DND-41 (cell line): ENCODE measurements around the gene MMD.
"Not testable (repeated sequence)": the region's sequence is repeated elsewhere in the genome, so short reads cannot be mapped to it uniquely, and the experiment has no call there.

Experiments used
- ATAC-seq: fragments of 200-7000 bp; cut with Tn5 transposase; 3 replicates; pipeline ENCODE4 v1.9.1; 2021; ENCODE audit warnings: low read depth; ENCODE audit not compliant: insufficient read depth
- DNase-seq: peaks from one replicate; pipeline ENCODE4 v3.0.0-alpha.2; 2020
- H2AFZ ChIP-seq: 2 replicates; pipeline ENCODE4 v1.6.0; 2012; ENCODE audit warnings: low read depth, low read length
- H3K27ac ChIP-seq: 2 replicates; pipeline ENCODE4 v1.5.1; 2012; ENCODE audit warnings: low read length, inconsistent platforms
- H3K27me3 ChIP-seq: fragments of 200-600 bp; sonication (generic); 2 replicates; pipeline ENCODE4 v1.6.0; 2012; ENCODE audit warnings: low read length, mild to moderate bottlenecking, inconsistent platforms; ENCODE audit not compliant: insufficient read depth, poor library complexity
- H3K36me3 ChIP-seq: 2 replicates; pipeline ENCODE4 v1.5.1; 2012; ENCODE audit warnings: low read length, inconsistent platforms; ENCODE audit not compliant: insufficient read depth
- H3K4me1 ChIP-seq: 2 replicates; pipeline ENCODE4 v1.5.1; 2012; ENCODE audit warnings: mild to moderate bottlenecking, low read length; ENCODE audit not compliant: insufficient read depth
- H3K4me2 ChIP-seq: 2 replicates; pipeline ENCODE4 v1.6.0; 2012; ENCODE audit warnings: mild to moderate bottlenecking, moderate library complexity, low read length, inconsistent platforms; ENCODE audit not compliant: insufficient read depth
- H3K4me3 ChIP-seq, 2 experiments: fragments of 200-600 bp in 1 of 2; shearing (Covaris generic) in 1 of 2; 2 replicates each; pipeline ENCODE4 v1.5.1; 2012 to 2016; ENCODE audit warnings: inconsistent platforms in 2 of 2, low read length in 2 of 2, mild to moderate bottlenecking in 2 of 2, low read depth in 1 of 2, moderate library complexity in 1 of 2
- H3K79me2 ChIP-seq: 2 replicates; pipeline ENCODE4 v1.6.0; 2012; ENCODE audit warnings: low read length, inconsistent platforms; ENCODE audit not compliant: insufficient read depth
- H3K9ac ChIP-seq: 2 replicates; pipeline ENCODE4 v1.6.0; 2012; ENCODE audit warnings: low read depth, mild to moderate bottlenecking, inconsistent platforms, low read length, moderate library complexity
- H3K9me3 ChIP-seq: 2 replicates; pipeline ENCODE4 v1.5.1; 2012; ENCODE audit warnings: low read length, moderate library complexity, mild to moderate bottlenecking, inconsistent platforms; ENCODE audit not compliant: insufficient read depth, severe bottlenecking
- H4K20me1 ChIP-seq: 2 replicates; pipeline ENCODE4 v1.6.0; 2012; ENCODE audit warnings: low read length; ENCODE audit not compliant: insufficient read depth
- EZH2 ChIP-seq: IDR thresholded peaks from 3 replicates; pipeline ENCODE4 v1.6.1; 2012; ENCODE audit warnings: borderline replicate concordance, low read depth, mild to moderate bottlenecking, moderate library complexity, low read length, inconsistent platforms; ENCODE audit not compliant: severe bottlenecking
- TF ChIP-seq, protein P1 (sequence below): IDR thresholded peaks from 2 replicates; pipeline ENCODE4 v1.5.1; 2012; ENCODE audit warnings: borderline replicate concordance, low read length, moderate library complexity, mild to moderate bottlenecking; ENCODE audit not compliant: poor library complexity, severe bottlenecking; ENCODE audit errors: extremely low read depth

MMD gene

DNA sequence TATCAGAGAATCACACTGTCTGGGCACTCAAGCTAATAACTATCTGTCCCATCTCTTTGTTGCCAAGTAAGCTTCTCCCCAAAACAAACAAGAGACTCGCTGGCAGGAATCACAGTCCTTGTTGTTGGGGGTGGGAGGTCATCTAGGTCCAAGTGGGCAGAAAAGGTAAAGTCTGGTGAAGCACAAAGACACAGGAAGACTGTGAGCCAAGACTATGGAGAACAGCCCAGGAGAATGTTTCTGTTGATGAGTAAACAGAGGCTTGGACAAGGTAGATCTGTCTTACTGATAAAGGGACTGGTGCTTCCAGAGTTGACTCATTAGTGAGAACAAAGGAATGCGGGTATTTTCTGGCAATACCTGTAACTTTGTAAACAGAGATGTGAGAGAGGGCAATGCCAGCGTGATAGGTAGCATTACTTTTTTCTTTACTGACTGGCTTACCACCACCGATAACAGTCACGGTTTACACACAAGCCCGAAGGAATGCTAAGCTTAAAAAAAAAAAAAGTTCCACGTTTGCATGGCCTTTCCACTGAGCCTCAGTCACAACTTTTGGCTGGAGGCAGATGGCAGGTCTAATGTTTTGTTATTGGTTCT, 11.5 kb upstream of the MMD start:
- Histone ChIP-seq H3K4me3 (no peak overlapping the region), H3K4me1 (no peaks in the 10 kb centered on the region), H3K27me3 (no peaks in the 10 kb centered on the region), H3K4me2 (no peak overlapping the region), H4K20me1 (no peaks in the 10 kb centered on the region), H3K9ac (no peak overlapping the region), H3K27ac (no peak overlapping the region), H2AFZ (no peak overlapping the region), H3K79me2 (no peaks in the 10 kb centered on the region), H3K36me3 (no peaks in the 10 kb centered on the region), H3K9me3 (no peaks in the 10 kb centered on the region)
- TF ChIP-seq EZH2 = no peak
- TF ChIP-seq, protein P1, sequence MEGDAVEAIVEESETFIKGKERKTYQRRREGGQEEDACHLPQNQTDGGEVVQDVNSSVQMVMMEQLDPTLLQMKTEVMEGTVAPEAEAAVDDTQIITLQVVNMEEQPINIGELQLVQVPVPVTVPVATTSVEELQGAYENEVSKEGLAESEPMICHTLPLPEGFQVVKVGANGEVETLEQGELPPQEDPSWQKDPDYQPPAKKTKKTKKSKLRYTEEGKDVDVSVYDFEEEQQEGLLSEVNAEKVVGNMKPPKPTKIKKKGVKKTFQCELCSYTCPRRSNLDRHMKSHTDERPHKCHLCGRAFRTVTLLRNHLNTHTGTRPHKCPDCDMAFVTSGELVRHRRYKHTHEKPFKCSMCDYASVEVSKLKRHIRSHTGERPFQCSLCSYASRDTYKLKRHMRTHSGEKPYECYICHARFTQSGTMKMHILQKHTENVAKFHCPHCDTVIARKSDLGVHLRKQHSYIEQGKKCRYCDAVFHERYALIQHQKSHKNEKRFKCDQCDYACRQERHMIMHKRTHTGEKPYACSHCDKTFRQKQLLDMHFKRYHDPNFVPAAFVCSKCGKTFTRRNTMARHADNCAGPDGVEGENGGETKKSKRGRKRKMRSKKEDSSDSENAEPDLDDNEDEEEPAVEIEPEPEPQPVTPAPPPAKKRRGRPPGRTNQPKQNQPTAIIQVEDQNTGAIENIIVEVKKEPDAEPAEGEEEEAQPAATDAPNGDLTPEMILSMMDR = no peak
- no peak for DNase-seq
- ATAC-seq = no peak

DNA sequence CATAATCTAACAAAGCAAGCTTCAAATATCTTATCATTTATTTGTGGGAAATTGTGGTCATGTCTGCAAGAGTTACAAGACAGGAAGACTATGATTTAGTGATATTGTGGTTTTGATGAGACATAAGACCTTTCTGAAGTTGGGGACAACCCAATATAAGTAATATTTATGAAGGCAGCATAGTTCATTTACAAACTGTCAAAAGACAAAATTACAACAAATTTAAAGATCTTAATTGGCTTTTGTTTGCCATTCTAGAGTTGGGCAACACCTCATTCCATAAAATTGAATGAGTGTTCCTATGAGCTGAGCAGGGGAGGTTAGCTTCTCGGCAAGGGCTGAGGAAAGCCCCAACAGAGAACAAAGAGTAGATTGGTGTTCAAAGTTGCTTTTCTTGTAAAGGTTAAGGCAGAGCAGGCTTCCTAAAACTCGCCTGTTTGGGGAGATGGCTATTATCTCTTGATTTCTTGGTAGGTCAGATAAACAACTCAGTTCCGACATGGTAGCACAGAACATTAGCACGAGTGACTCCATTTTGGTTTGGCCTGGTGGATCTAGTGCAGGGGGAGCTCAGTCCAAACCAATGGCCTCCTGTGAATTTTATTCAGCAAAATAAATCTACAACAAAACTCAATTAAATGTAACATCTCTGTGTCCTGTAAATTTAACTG, 10.9 kb upstream of the MMD start:
- no peak for TF ChIP-seq EZH2
- TF ChIP-seq, protein P1 = no peak
- no peak overlapping the region for H3K27ac ChIP-seq
- H3K79me2 ChIP-seq = no peaks in the 10 kb centered on the region
- H2AFZ ChIP-seq = no peak overlapping the region
- no peak overlapping the region for H3K9ac ChIP-seq
- H3K9me3 ChIP-seq = no peaks in the 10 kb centered on the region
- no peaks in the 10 kb centered on the region for H3K27me3 ChIP-seq
- H3K4me2 ChIP-seq = no peak overlapping the region
- no peak overlapping the region for H3K4me3 ChIP-seq
- DNase-seq (no peak), ATAC-seq (no peak)
- H4K20me1 ChIP-seq = no peaks in the 10 kb centered on the region
- no peaks in the 10 kb centered on the region for H3K4me1 ChIP-seq
- no peaks in the 10 kb centered on the region for H3K36me3 ChIP-seq

DNA sequence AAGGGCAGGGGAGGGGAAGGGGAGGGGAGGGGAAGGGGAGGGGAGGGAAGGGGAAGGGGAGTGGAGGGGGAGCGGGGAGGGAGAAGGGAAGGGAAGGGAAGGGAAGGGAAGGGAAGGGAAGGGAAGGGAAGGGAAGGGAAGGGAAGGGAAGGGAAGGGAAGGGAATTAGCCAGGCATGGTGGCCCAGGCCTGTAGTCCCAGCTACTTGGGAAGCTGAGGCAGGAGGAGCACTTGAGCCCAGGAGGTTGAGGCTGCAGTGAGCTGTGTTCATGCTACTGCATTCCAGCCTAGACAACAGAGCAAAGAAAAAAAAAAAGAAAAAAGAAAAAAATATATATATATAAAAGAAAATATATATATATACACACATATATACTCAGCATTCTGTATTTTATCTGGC, 10.3 kb upstream of the MMD start:
- H3K27me3 ChIP-seq = not testable (repeated sequence)

DNA sequence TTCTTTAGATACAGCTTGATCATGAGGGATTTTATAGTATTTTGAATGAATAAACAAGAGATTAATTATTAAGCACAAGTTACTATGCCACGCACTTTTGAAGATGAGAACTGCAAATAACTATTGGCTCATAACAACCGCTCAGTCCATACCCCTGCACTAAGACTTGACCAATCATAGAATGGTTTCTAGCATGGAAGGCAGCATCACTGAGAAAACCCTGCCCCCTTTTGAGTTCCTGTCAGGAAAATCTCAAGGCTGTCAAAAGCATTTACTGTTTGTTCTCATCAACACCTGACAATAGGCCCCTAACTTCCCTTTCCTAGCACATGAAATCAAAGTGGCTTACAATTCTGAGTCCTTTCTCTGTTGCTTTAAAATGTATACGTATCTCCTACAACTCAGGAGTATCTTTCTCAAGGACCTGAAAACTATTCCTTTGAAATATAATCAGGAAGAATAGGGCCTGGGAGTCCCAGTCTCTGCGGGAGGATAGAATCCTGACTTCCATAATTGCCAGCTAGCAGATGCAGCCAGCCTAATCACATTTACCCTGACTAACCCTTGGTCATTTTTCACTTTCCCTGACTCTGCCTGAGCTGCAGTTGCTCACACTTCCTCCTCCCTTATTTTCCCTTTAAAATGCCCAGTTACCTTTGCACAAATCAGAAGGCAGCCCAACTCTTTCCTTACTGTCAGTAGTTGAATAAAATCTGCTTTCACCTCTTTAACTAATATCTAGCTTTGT, 9.1 kb upstream of the MMD start:
- Histone ChIP-seq H3K9me3 (no peaks in the 10 kb centered on the region), H3K4me3 (no peak overlapping the region), H3K79me2 (no peaks in the 10 kb centered on the region), H2AFZ (no peak overlapping the region), H4K20me1 (no peaks in the 10 kb centered on the region), H3K27me3 (no peaks in the 10 kb centered on the region), H3K4me1 (no peaks in the 10 kb centered on the region), H3K9ac (no peak overlapping the region), H3K27ac (no peak overlapping the region), H3K36me3 (no peaks in the 10 kb centered on the region), H3K4me2 (no peak overlapping the region)
- DNase-seq (no peak), ATAC-seq (no peak)
- TF ChIP-seq EZH2 = no peak
- TF ChIP-seq, protein P1 = no peak

More for the DNA sequence above, 10.3 kb upstream of the MMD start:
- H3K79me2 ChIP-seq, H3K9ac ChIP-seq, H3K36me3 ChIP-seq, DNase-seq, H3K4me3 ChIP-seq, H3K9me3 ChIP-seq, H3K27ac ChIP-seq, H4K20me1 ChIP-seq, H2AFZ ChIP-seq, H3K4me2 ChIP-seq, ATAC-seq, H3K4me1 ChIP-seq: not testable (repeated sequence)
